SK-N-MC (cell line): ENCODE results near the gene ISYNA1.

ENCODE experiments used
- DNase-seq: peaks from one replicate; pipeline ENCODE4 v3.0.0-alpha.2; 2011; ENCODE audit warnings: low read depth, low spot score
- H3K27ac ChIP-seq: fragments of 200-600 bp; sonication (generic); 2 replicates; pipeline ENCODE4 v1.5.1; 2016; ENCODE audit warnings: mixed run types
- H3K36me3 ChIP-seq: fragments of 200-600 bp; sonication (generic); 2 replicates; pipeline ENCODE4 v1.6.1; 2017; ENCODE audit warnings: antibody characterized with exemption, low read length, mixed read lengths; ENCODE audit not compliant: insufficient read depth
- H3K4me3 ChIP-seq: fragments of 200-600 bp; sonication (generic); 2 replicates; pipeline ENCODE4 v1.5.1; 2016
- H3K9ac ChIP-seq: fragments of 200-600 bp; sonication (generic); 2 replicates; pipeline ENCODE4 v1.8.0; 2017; ENCODE audit warnings: mixed run types, mixed read lengths; ENCODE audit not compliant: insufficient read length
- H3K9me3 ChIP-seq: fragments of 200-600 bp; sonication (generic); 2 replicates; pipeline ENCODE4 v1.6.1; 2017; ENCODE audit warnings: low read depth, mild to moderate bottlenecking, antibody characterized with exemption, low read length, moderate library complexity, mixed read lengths
- EZH2 ChIP-seq: fragments of 200-600 bp; sonication (generic); IDR thresholded peaks from one replicate; pipeline ENCODE4 v1.6.1; 2017; ENCODE audit warnings: antibody characterized with exemption
- FOXP2 ChIP-seq: optimal IDR thresholded peaks from 2 replicates; pipeline ENCODE3; 2011; ENCODE audit warnings: mild to moderate bottlenecking, moderate library complexity; ENCODE audit not compliant: insufficient read depth; ENCODE audit errors: extremely low read length, control extremely low read depth
- POLR2AphosphoS5 ChIP-seq: IDR thresholded peaks from 2 replicates; pipeline ENCODE4 v1.6.1; 2012; ENCODE audit warnings: mild to moderate bottlenecking, low read depth, low read length, borderline replicate concordance

Gene ISYNA1

DNA sequence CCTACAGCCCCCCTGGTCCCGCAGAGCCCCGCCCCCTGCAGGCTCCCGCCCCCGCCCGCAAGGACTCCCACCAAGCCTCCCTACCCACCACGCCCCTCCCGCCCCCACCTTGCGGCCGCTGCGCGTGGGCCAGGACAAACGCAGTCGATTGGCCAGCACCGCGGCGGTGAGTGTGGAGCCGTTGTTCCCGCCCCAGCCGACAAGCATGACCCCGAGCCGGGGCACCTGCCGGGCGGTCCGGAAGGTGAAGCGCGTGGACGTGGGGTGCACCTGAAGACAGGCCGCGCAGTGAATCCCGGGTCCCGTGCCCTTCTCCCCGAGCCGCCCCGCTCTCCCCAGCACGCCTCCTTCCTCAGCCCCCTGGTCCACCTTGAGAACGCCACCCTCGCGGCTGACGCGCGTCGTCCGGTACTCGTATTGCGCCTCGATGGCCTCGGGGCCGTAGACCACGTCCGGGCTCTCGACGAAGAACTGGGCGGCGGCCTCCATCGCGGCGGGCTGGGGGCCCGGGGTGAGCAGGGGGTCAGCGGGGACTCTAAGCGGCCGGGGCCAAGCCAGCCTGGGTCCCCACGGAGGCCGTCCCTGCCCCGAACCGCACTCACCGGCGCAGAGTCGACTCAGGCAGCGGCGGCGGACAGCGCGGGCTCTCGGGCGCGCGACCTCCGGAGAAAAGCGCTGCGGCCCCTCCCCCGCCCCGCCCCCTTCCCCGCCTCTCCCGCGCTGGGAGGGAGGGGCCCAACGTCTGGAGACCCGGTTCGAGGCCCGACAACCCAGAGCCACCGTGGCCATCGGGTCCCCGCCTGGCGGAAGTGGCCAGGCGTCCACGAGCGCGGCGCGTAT lies at the start of gene ISYNA1:
TSS of gene ISYNA1 (minus strand) at position 643 of the 840 bp plus-strand sequence. CDS start at position 489, 154 bp downstream.
- peaks cover 13% of the 10 kb centered on the region; the same call in 1 of the 2 replicates for H3K36me3 ChIP-seq
- TF ChIP-seq FOXP2 (no peak), EZH2 (no peak), POLR2AphosphoS5 (peak; percentile 63)
- peak within 1 kb of the TSS; percentile 88 for H3K4me3 ChIP-seq
- no peak for DNase-seq
- H3K9ac ChIP-seq: peak within 1 kb of the TSS; percentile 70
- 0 out of 2 replicates have a peak within 1 kb of the TSS, but pooled peaks have one; percentile 4 for H3K27ac ChIP-seq
- H3K9me3 ChIP-seq: no peaks in the 10 kb centered on the region

DNA sequence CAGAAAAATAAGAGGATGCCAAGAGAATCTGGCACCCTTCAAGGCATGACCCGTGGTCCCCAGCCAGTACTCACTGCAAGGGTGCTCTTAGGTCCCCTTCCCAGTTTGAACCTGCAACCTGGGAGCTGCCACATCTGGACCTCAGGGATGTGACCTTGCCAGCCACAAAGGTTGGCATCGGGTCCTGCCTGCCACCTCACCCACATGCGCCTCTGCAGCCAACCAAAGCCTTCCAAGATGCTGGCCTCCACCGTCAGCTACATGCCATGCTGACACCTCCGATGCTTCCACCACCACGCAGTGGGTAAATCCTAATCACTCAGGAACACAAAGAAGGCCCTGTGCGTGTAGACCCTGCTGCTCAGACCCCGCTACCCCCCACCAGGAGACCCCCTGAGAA lies 48.8 kb upstream of the ISYNA1 start:
- Histone ChIP-seq H3K36me3 (no peaks in the 10 kb centered on the region), H3K27ac (no peak overlapping the region), H3K9me3 (no peaks in the 10 kb centered on the region), H3K9ac (no peak overlapping the region), H3K4me3 (no peak overlapping the region)
- no peak for TF ChIP-seq FOXP2
- TF ChIP-seq EZH2: no peak
- no peak for TF ChIP-seq POLR2AphosphoS5
- no peak for DNase-seq

DNA sequence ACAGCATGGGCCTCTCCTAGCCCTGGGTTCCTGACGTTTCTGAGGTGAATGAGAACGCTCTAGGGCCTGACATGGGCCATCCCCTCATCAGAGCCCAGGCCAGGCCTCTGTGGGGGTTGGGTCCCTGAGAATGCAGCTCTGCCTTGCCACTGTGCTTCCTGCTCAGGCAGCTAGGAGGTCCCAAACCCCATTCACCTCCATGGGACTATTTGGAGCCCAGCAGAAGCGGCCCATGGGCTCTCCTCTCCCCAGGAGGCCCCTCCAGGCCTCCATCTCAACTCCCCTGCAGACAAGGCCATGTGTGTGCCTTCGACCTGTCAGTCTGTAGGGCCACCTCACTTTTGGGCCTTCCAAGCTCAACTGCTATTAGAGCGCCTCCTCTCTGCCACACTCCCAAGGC lies 47.1 kb upstream of the ISYNA1 start:
- H3K4me3 ChIP-seq: no peak overlapping the region
- H3K36me3 ChIP-seq: no peaks in the 10 kb centered on the region
- no peak overlapping the region for H3K9ac ChIP-seq
- no peaks in the 10 kb centered on the region for H3K9me3 ChIP-seq
- H3K27ac ChIP-seq: no peak overlapping the region
- TF ChIP-seq POLR2AphosphoS5 (no peak), EZH2 (no peak), FOXP2 (no peak)
- no peak for DNase-seq

DNA sequence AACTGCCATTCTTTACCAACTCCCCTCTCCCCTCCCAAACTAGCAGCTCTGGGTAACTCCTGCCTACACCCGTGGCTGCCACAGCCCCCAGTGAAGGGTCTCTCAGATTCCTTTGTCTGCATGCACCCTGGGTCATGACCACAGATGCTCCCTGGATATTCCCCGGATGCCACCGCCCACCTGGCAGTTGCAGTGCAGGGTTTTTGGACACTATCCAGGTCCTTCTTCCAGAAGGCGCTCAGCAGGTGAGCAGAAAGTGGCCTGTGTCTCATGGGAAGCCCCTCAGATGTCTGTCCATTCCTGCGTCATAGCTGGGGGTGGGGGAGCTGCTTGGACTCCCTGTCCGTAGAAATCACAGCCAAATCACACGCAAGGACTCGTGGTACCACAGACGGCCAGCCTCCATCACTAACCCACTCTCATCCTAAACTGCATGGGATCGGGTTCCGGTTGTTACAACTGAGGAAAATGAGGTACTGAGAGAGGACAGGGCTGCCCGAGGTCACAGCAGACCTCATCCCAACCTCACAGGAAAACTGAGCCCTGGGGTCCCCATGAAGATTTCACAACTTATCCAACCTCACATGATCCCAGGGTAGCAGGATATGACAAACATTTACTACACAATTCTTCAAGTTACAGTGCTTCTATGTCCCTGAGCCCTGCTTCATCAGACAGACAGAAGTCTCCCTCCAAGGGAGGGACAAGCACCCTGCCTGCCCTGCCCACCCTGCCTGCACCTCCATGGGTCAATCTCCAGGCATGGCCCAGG lies 45.4 kb upstream of the ISYNA1 start:
- DNase-seq: no peak
- no peak for TF ChIP-seq EZH2
- no peak for TF ChIP-seq FOXP2
- TF ChIP-seq POLR2AphosphoS5: no peak
- Histone ChIP-seq H3K4me3 (no peak overlapping the region), H3K9me3 (no peaks in the 10 kb centered on the region), H3K27ac (no peak overlapping the region), H3K36me3 (no peaks in the 10 kb centered on the region), H3K9ac (no peak overlapping the region)

GRCh38 chr19:18481505-18482222 lies 43.7 kb upstream of the ISYNA1 start:
- no peak overlapping the region for H3K4me3 ChIP-seq
- H3K9ac ChIP-seq: no peak overlapping the region
- no peaks in the 10 kb centered on the region for H3K36me3 ChIP-seq
- DNase-seq: no peak
- H3K27ac ChIP-seq: no peak overlapping the region
- no peaks in the 10 kb centered on the region for H3K9me3 ChIP-seq
- TF ChIP-seq POLR2AphosphoS5 (no peak), FOXP2 (no peak), EZH2 (no peak)

DNA sequence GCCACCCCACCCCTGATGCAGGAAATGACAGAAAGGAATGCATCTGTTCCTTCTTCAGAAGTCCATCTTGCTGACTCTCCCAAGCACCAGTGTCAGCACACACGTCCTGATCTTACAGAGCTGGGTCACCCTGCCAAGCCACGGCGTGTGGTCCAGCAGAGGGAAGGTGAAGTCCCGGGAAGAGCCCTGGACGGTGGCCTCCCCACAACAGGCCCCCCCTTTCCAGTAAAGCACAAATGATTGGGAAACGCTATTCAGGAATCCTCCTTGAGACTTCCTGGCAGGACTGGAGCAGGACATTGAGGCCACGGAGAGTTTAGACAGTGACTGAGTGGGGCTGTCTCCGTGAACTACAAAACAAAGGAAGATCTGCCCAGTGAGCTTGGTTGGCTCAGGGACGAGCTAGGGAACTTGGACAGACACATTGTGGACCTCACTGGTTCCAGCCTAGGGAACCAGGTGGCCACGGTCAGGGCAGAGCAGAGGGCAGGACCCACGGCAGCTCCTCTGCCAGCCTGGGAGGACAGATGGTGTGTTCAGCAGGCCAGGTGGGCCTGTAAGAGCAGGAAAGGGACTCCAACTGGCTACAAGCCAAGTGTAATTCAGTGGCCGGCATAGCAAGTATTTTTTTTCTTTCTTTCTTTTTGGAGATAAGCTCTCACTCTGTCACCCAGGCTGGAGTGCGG lies 42.2 kb upstream of the ISYNA1 start:
- Histone ChIP-seq H3K36me3 (no peaks in the 10 kb centered on the region), H3K9ac (no peak overlapping the region), H3K9me3 (no peaks in the 10 kb centered on the region), H3K4me3 (no peak overlapping the region), H3K27ac (no peak overlapping the region)
- DNase-seq: no peak
- TF ChIP-seq POLR2AphosphoS5 (no peak), EZH2 (no peak), FOXP2 (no peak)

DNA sequence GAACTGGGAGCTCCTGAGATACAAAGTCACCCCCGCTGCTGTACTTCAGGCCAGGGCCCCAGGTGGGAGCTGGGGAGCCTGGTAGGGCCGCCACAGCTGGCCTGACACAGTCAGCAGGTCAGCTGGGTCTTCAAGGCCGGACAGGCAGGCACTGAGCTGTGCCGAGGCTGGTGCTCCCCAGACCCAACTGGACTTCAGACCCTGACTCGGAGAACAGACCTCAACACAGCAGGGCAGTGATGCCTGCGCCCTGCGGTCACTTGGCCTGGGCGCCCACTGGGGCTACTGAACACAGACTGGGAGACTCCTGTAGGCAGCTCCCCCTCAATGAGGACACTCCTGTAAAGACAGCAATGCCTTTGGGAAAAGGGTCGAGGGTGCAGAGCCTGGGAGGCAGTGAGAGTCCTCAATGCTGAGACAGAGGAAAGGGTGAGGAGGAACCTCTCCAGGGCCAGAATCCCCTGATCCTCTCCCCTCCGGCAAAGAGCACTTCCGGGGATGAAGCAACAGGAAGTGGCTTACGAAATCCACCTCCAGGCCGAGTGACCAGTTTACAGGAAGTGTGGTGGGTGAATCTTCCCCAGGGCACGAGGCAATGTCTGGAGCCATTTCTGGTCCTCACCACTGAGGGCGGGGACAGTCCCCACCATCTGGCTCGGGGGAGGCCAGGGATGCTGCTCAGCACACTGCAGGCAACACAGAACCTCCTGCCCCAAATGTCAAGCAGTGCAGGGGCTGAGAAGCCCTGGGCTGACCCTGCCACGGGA lies 40.8 kb upstream of the ISYNA1 start:
- no peak overlapping the region for H3K27ac ChIP-seq
- no peak for TF ChIP-seq EZH2
- TF ChIP-seq POLR2AphosphoS5: peak; percentile 44; the same call in 1 of the 2 replicates
- DNase-seq: peak; percentile 35
- no peaks in the 10 kb centered on the region for H3K36me3 ChIP-seq
- peak overlapping the region; percentile 28; the same call in 1 of the 2 replicates for H3K4me3 ChIP-seq
- H3K9me3 ChIP-seq: no peaks in the 10 kb centered on the region
- no peak overlapping the region for H3K9ac ChIP-seq
